K562 (cell line): ENCODE data around the gene TEX14. TPM values are rescaled to one million over a fixed set of nuclear protein-coding genes. Genes with fewer than 3 reads are reported as not detected.

Source experiments
- ATAC-seq: fragments of 200-7000 bp; cut with Tn5 transposase; 3 replicates; pipeline ENCODE4 v1.9.1; 2020; ENCODE audit warnings: moderate library complexity
- BruUV-seq: library from RNA; stranded (reverse); fragments of 400-500 nt; replicated peaks from 2 replicates; lab custom pipeline; 2021; lab: Mats Ljungman, UMichigan
- CTCF ChIA-PET: fragments of 300-600 bp; formaldehyde crosslinking; extraction: SDS; loops from one replicate; lab custom pipeline; 2021; ENCODE audit warnings: low intra/inter-chr PET ratio; lab: Yijun Ruan, JAX
- POLR2A ChIA-PET: fragments of 300-600, 350-650 bp; sonication (Branson Sonifier 250); formaldehyde crosslinking; extraction: SDS; loops from one replicate; lab custom pipeline; 2021; ENCODE audit warnings: antibody characterized with exemption, inconsistent platforms; lab: Yijun Ruan, JAX
- DNase-seq, 4 experiments: peaks; one replicate each; pipeline versions ENCODE4 v3.0.0 to v3.0.0-alpha.2; 2011 to 2018; ENCODE audit warnings: low spot score in 3 of 4, mixed read lengths in 3 of 4; ENCODE audit errors: extremely low read depth in 1 of 4
- FAIRE-seq: peaks from 2 replicates; lab custom pipeline; 2011; peaks lifted over from hg19 to GRCh38; lab: Jason Lieb, UNC
- H2AFZ ChIP-seq: 2 replicates; pipeline ENCODE4 v1.6.0; 2011; ENCODE audit warnings: low read depth, low read length, control low read depth, inconsistent platforms
- H3K27ac ChIP-seq: fragments of 200-600 bp; 3 replicates; pipeline ENCODE4 v1.8.0; 2011; ENCODE audit warnings: low read depth, mild to moderate bottlenecking, control low read depth, inconsistent platforms, low read length, moderate library complexity, mixed read lengths; ENCODE audit errors: extremely low read depth
- H3K27me3 ChIP-seq, 2 experiments: fragments of 300-600 bp in 1 of 2; 2 replicates in 1 of 2; 3 replicates in 1 of 2; pipeline versions ENCODE4 v1.6.0 to v1.8.0; 2011; ENCODE audit warnings: inconsistent platforms in 2 of 2, low read length in 2 of 2, mild to moderate bottlenecking in 1 of 2, mixed read lengths in 1 of 2, moderate library complexity in 1 of 2; ENCODE audit not compliant: control insufficient read depth in 2 of 2, insufficient read depth in 2 of 2
- H3K36me3 ChIP-seq: fragments of 300-600 bp; 3 replicates; pipeline ENCODE4 v1.8.0; 2011; ENCODE audit warnings: mild to moderate bottlenecking, low read length, inconsistent platforms; ENCODE audit not compliant: control insufficient read depth, insufficient read depth
- H3K4me1 ChIP-seq, 2 experiments: fragments of 200-600 bp in 1 of 2; replicated peaks in 1 of 2; 2 replicates in 1 of 2; 3 replicates in 1 of 2; pipeline versions ENCODE4 v1.5.1 to v1.8.0; 2011; ENCODE audit warnings: inconsistent platforms in 2 of 2, low read length in 2 of 2, mild to moderate bottlenecking in 1 of 2, mixed read lengths in 1 of 2, moderate library complexity in 1 of 2; ENCODE audit not compliant: control insufficient read depth in 2 of 2, insufficient read depth in 2 of 2
- H3K4me2 ChIP-seq: 2 replicates; pipeline ENCODE4 v1.6.1; 2011; ENCODE audit warnings: low read length, control low read depth, inconsistent platforms, mixed read lengths; ENCODE audit not compliant: insufficient read depth
- H3K4me3 ChIP-seq: fragments of 200-600 bp; sonication (generic), shearing (Covaris generic); 2 replicates; pipeline ENCODE4 v1.5.1; 2016; ENCODE audit warnings: control low read depth, inconsistent platforms
- H3K79me2 ChIP-seq: fragments of 200-600 bp; 3 replicates; pipeline ENCODE4 v1.8.0; 2011; ENCODE audit warnings: low read length, inconsistent platforms; ENCODE audit not compliant: control insufficient read depth, insufficient read depth
- H3K9ac ChIP-seq, 2 experiments: 2 replicates each; pipeline versions ENCODE4 v1.6.0 to v1.6.1; 2011; ENCODE audit warnings: low read depth in 2 of 2, low read length in 2 of 2, control low read depth in 1 of 2, inconsistent platforms in 1 of 2, mild to moderate bottlenecking in 1 of 2, mixed read lengths in 1 of 2; ENCODE audit not compliant: insufficient read depth in 1 of 2
- H3K9me1 ChIP-seq: one replicate; pipeline ENCODE4 v1.6.0; 2011; ENCODE audit warnings: inconsistent platforms, mild to moderate bottlenecking, low read length, moderate library complexity; ENCODE audit not compliant: control insufficient read depth, insufficient read depth
- H3K9me3 ChIP-seq: replicated peaks from 2 replicates; pipeline ENCODE4 v1.5.1; 2011; ENCODE audit warnings: low read depth, low read length, inconsistent platforms; ENCODE audit not compliant: control insufficient read depth, insufficient read depth
- H4K20me1 ChIP-seq: replicated peaks from 2 replicates; pipeline ENCODE4 v1.6.1; 2011; ENCODE audit warnings: low read length, inconsistent platforms, mixed read lengths; ENCODE audit not compliant: control insufficient read depth, insufficient read depth
- ARHGAP35 ChIP-seq: fragments of 450-650 bp; IDR thresholded peaks from 2 replicates; pipeline ENCODE4 v1.6.1; 2018; ENCODE audit not compliant: partially characterized antibody
- CEBPG ChIP-seq, 3 experiments: fragments of 200-800 bp in 1 of 3; sonication (Bioruptor generic) in 1 of 3; sonication (generic) in 1 of 3; formaldehyde crosslinking in 1 of 3; IDR thresholded peaks in 2 of 3; conservative IDR thresholded peaks in 1 of 3; 2 replicates each; pipeline versions ENCODE4 v1.6.1 to v1.8.0; 2016 to 2022; ENCODE audit warnings: missing compliant biosample characterization in 2 of 3, missing genetic modification characterization in 2 of 3, mild to moderate bottlenecking in 1 of 3, missing genetic modification reagents in 1 of 3
- GABPA ChIP-seq: fragments of 200-800 bp; sonication (Bioruptor generic); conservative IDR thresholded peaks from 2 replicates; pipeline ENCODE4 v1.6.1; 2016; ENCODE audit warnings: low read depth, missing genetic modification characterization, missing compliant biosample characterization
- LCOR ChIP-seq: sonication (generic); formaldehyde crosslinking; IDR thresholded peaks from 2 replicates; pipeline ENCODE4 v1.8.0; 2022; ENCODE audit warnings: mild to moderate bottlenecking, missing genetic modification reagents
- NR3C1 ChIP-seq: sonication (generic); formaldehyde crosslinking; IDR thresholded peaks from 2 replicates; pipeline ENCODE4 v1.8.1; 2022; ENCODE audit warnings: missing genetic modification reagents
- THRAP3 ChIP-seq: fragments of 450-650 bp; IDR thresholded peaks from 2 replicates; pipeline ENCODE4 v1.6.1; 2016; ENCODE audit warnings: mild to moderate bottlenecking, inconsistent platforms, borderline replicate concordance
- ZNF277 ChIP-seq: fragments of 250-450 bp; sonication (Bioruptor Pico); IDR thresholded peaks from 2 replicates; pipeline ENCODE4 v1.8.0; 2022; ENCODE audit warnings: inconsistent platforms, mild to moderate bottlenecking, moderate library complexity, borderline replicate concordance
- ZNF668 ChIP-seq: fragments of 250-450 bp; sonication (Bioruptor Pico); IDR thresholded peaks from 2 replicates; pipeline ENCODE4 v1.8.0; 2022; ENCODE audit warnings: mild to moderate bottlenecking, inconsistent platforms
- WGBS: fragments of 100-300 bp; shearing (Covaris generic); methylation state at CpG from one replicate; pipeline ENCODE4 v1.1.6; 2016; ENCODE audit warnings: low coverage, mixed read lengths; ENCODE audit not compliant: insufficient coverage; ENCODE audit errors: missing lambda C conversion rate; 5-methylcytosine and 5-hydroxymethylcytosine counted together
- in situ Hi-C: fragments of 300-500 bp; cut with MboI; formaldehyde crosslinking; loops from 4 replicates; pipeline ENCODE4 v1.15.0; 2018; ENCODE audit warnings: inconsistent platforms, mixed read lengths
- intact Hi-C: fragments of 100-400 bp; cut with micrococcal nuclease; formaldehyde crosslinking; loops from 2 replicates; pipeline ENCODE4 v1.14.2; 2022
- polyA plus RNA-seq, 8 experiments: library from polyadenylated mRNA; depleted of rRNA in 4 of 8; stranded (reverse) in 5 of 8; unstranded in 3 of 8; fragments of >200 nt; fragmentation: Nextera tagmentation in 2 of 8; fragmentation: Illumina TruSeq in 1 of 8; extraction: Ambion mirVana in 2 of 8; extraction: Trizol in 1 of 8; gene quantifications; 2 replicates each; pipeline versions ENCODE4 v1.2.1 to v1.2.3, GENCODE V29; 2011 to 2014; ENCODE audit warnings: inconsistent platforms in 1 of 8, missing spikeins in 1 of 8
- total RNA-seq, 7 experiments: library from RNA; depleted of rRNA in 6 of 7; stranded (reverse); fragments of >200 nt in 6 of 7; fragmentation: Illumina TruSeq in 2 of 7; extraction: Trizol in 2 of 7; gene quantifications; 2 replicates each; pipeline versions ENCODE4 v1.2.1 to v1.2.3, GENCODE V29; 2011 to 2021; ENCODE audit warnings: low replicate concordance in 1 of 7

The TEX14 gene
- total and polyA plus RNA-seq, 9 of the 15 experiments (the other 6 are each of a cell fraction or from before 2014, with no cell fraction given), result 0.05 to 0.12 (median 0.09) TPM; not detected in 1

- TF ChIP-seq ZNF277 (CRISPR knock-in tag) (no peak), CEBPG (CRISPR knock-in tag; IDR thresholded peaks at IDR 0.05) (no peak), CEBPG (tag; conservative IDR thresholded peaks at IDR 0.05 in 1 of 2, IDR thresholded peaks at IDR 0.05 in 1 of 2) (no peak), ZNF668 (CRISPR knock-in tag) (no peak), LCOR (CRISPR knock-in tag) (no peak), ARHGAP35 (no peak)
Observed at GRCh38 chr17:58585554-58585953, 106.3 kb downstream of the TEX14 start (continued).

GRCh38 chr17:58583486-58583885, 108.4 kb downstream of the TEX14 start:
- Histone ChIP-seq H3K27ac (no peak overlapping the region), H3K27me3 (peaks cover 5 to 11% of the 10 kb centered on the region in 2 experiments; a peak in 3 of 5 replicates), H3K4me2 (no peak overlapping the region), H4K20me1 (no peaks in the 10 kb centered on the region), H3K36me3 (no peaks in the 10 kb centered on the region), H3K9me3 (peaks cover 3% of the 10 kb centered on the region), H3K79me2 (no peaks in the 10 kb centered on the region), H2AFZ (no peak overlapping the region), H3K4me3 (no peak overlapping the region), H3K4me1 (no peaks in the 10 kb centered on the region), H3K9ac (no peak overlapping the region), H3K9me1 (no peaks in the 10 kb centered on the region)
- no peak for ATAC-seq
- no TSS peak for BruUV-seq
- DNase-seq, result no peak
- in situ Hi-C loops (loop anchor here (10.0 kb wide), 1 partner anchor 421 kb away; no protein-coding TSS in a partner anchor), intact Hi-C loops (loop anchor here (10.0 kb wide), 1 partner anchor 91 kb away; no protein-coding TSS in a partner anchor)
- WGBS, result 6% methylated on average over 5 of the region's 5 CpGs
- no peak for FAIRE-seq
- CTCF ChIA-PET, result no interaction called here
- POLR2A ChIA-PET, result interaction anchor here (0.9 to 2.4 kb wide), 2 partner anchors 18 to 48 kb away, joined by 3 to 12 read pairs; no protein-coding TSS in a partner anchor
- TF ChIP-seq THRAP3 (no peak), GABPA (no peak), NR3C1 (CRISPR knock-in tag) (no peak)
